NCI-H2227 treated with DMSO at 0.1 percent for 48 hours (cell line): ENCODE results near the gene PLN.

Experiments
- DNase-seq: peaks from one replicate; lab custom pipeline; 2025; lab: John Stamatoyannopoulos, UW

Gene PLN

GRCh38 chr6:118580585-118581419, 32.7 kb downstream of the PLN start:
- peak; percentile 50 for DNase-seq

- DNase-seq, result no peak
Observed at GRCh38 chr6:118581489-118581959, 33.4 kb downstream of the PLN start.

GRCh38 chr6:118584911-118585310, 36.8 kb downstream of the PLN start:
- no peak for DNase-seq

GRCh38 chr6:118586746-118587485, 38.8 kb downstream of the PLN start:
- no peak for DNase-seq

- DNase-seq, result no peak
Observed at GRCh38 chr6:118588626-118589025, 40.5 kb downstream of the PLN start.

- DNase-seq, result no peak
Observed at GRCh38 chr6:118589186-118589585, 41.1 kb downstream of the PLN start.

GRCh38 chr6:118589649-118590365, 41.7 kb downstream of the PLN start:
- DNase-seq, result no peak

GRCh38 chr6:118591897-118592296, 43.8 kb downstream of the PLN start:
- no peak for DNase-seq

GRCh38 chr6:118594877-118595276, 46.8 kb downstream of the PLN start:
- no peak for DNase-seq

GRCh38 chr6:118596774-118597320, 48.8 kb downstream of the PLN start:
- no peak for DNase-seq

GRCh38 chr6:118597636-118598035, 49.5 kb downstream of the PLN start:
- DNase-seq, result no peak

- no peak for DNase-seq
Observed at GRCh38 chr6:118598324-118598723, 50.2 kb downstream of the PLN start.

- no peak for DNase-seq
Observed at GRCh38 chr6:118602300-118602699, 54.2 kb downstream of the PLN start.

GRCh38 chr6:118603372-118603771, 55.3 kb downstream of the PLN start:
- DNase-seq, result no peak

- DNase-seq, result no peak
Observed at GRCh38 chr6:118606268-118606667, 58.2 kb downstream of the PLN start.

- no peak for DNase-seq
Observed at GRCh38 chr6:118606858-118607257, 58.8 kb downstream of the PLN start.
